HG02970 (cell line): ENCODE data around the gene ADGRL3.
"Not testable (repeated sequence)": the region's sequence is repeated elsewhere in the genome, so short reads cannot be mapped to it uniquely, and the experiment has no call there.

Experiments
- ATAC-seq: cut with Tn5 transposase; IDR thresholded peaks from one replicate; pipeline ENCODE4 v1.9.1; 2021; ENCODE audit warnings: mild to moderate bottlenecking, moderate library complexity, moderate number of reproducible peaks; ENCODE audit not compliant: unreplicated experiment, low FRiP score

Gene ADGRL3

GRCh38 chr4:61596606-61597340 is 396.6 kb downstream of the ADGRL3 start:
- ATAC-seq, result no peak

GRCh38 chr4:61603086-61603485 is 403.0 kb downstream of the ADGRL3 start:
- ATAC-seq, result no peak

GRCh38 chr4:61604054-61604453 is 403.9 kb downstream of the ADGRL3 start:
- no peak for ATAC-seq

- ATAC-seq, result no peak
Measured at GRCh38 chr4:61605984-61606383, 405.9 kb downstream of the ADGRL3 start.

GRCh38 chr4:61614231-61614630 is 414.1 kb downstream of the ADGRL3 start:
- no peak for ATAC-seq

- no peak for ATAC-seq
Measured at GRCh38 chr4:61619528-61619927, 419.4 kb downstream of the ADGRL3 start.

- no peak for ATAC-seq
Measured at GRCh38 chr4:61628282-61628681, 428.2 kb downstream of the ADGRL3 start.

GRCh38 chr4:61628727-61629126 is 428.6 kb downstream of the ADGRL3 start:
- ATAC-seq, result no peak

- no peak for ATAC-seq
Measured at GRCh38 chr4:61630548-61630947, 430.4 kb downstream of the ADGRL3 start.

- ATAC-seq, result no peak
Measured at GRCh38 chr4:61638591-61638990, 438.5 kb downstream of the ADGRL3 start.

- ATAC-seq, result not testable (repeated sequence)
Measured at GRCh38 chr4:61646746-61647350, 446.7 kb downstream of the ADGRL3 start.

- no peak for ATAC-seq
Measured at GRCh38 chr4:61648264-61648663, 448.1 kb downstream of the ADGRL3 start.

- ATAC-seq, result no peak
Measured at GRCh38 chr4:61657016-61657415, 456.9 kb downstream of the ADGRL3 start.

GRCh38 chr4:61661960-61662359 is 461.8 kb downstream of the ADGRL3 start:
- ATAC-seq, result no peak

- ATAC-seq, result no peak
Measured at GRCh38 chr4:61662362-61662761, 462.2 kb downstream of the ADGRL3 start.

- no peak for ATAC-seq
Measured at GRCh38 chr4:61663310-61663709, 463.2 kb downstream of the ADGRL3 start.

- no peak for ATAC-seq
Measured at GRCh38 chr4:61665649-61666048, 465.5 kb downstream of the ADGRL3 start.

GRCh38 chr4:61666244-61666643 is 466.1 kb downstream of the ADGRL3 start:
- ATAC-seq, result no peak

- no peak for ATAC-seq
Measured at GRCh38 chr4:61671599-61671998, 471.5 kb downstream of the ADGRL3 start.

- ATAC-seq, result no peak
Measured at GRCh38 chr4:61675464-61675863, 475.3 kb downstream of the ADGRL3 start.

GRCh38 chr4:61678297-61678696 is 478.2 kb downstream of the ADGRL3 start:
- ATAC-seq, result no peak

GRCh38 chr4:61693520-61693919 is 493.4 kb downstream of the ADGRL3 start:
- ATAC-seq, result no peak
